ENCODE results near the gene SMIM41. TPM values are rescaled to one million over a fixed set of nuclear protein-coding genes. Genes with fewer than 3 reads are reported as not detected.

The SMIM41 gene
- total RNA-seq, 1 donor from 2014 or later = 0.26 TPM

DNA sequence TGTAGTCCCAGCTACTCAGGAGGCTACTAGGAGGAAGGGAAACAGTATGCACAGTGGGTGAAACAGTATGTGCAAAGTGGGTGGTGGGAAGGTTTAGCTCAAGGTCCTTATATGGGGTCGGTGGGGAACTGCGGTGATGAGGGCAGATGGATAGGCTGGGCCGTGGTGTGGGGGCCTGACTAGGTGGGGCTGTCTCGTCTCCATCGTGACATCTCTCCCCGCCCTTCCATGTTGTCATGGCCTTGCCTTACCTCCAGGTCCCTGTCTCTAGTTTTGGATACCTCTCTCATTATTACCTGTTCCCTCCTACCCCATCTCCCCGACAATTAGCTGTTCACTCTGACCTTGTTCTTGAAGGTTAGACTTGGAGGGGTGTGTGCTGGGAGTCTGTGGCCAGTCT is 32.6 kb upstream of the SMIM41 start:
- DNase-seq (ENCODE audit: low read depth) = no peak

DNA sequence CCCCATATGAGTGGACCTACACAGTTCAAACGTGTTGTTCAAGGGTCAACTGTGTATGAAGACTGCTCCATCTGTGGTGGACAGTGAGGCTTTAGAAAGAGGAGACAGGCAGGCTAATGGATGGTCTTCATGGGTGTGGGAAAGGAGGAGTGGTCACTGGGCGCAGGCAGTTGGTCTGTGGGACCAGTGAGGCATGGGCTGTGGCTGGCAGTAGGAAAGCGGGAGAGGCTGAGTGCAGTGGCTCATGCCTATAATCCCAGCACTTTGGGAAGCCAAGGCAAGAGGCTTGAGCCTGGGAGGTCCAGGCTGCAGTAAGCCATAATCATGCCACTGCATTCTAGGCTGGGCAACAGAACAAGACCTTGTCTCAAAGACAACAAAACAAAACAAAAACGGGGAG is 30.2 kb upstream of the SMIM41 start:
- TF ChIP-seq, protein P1, sequence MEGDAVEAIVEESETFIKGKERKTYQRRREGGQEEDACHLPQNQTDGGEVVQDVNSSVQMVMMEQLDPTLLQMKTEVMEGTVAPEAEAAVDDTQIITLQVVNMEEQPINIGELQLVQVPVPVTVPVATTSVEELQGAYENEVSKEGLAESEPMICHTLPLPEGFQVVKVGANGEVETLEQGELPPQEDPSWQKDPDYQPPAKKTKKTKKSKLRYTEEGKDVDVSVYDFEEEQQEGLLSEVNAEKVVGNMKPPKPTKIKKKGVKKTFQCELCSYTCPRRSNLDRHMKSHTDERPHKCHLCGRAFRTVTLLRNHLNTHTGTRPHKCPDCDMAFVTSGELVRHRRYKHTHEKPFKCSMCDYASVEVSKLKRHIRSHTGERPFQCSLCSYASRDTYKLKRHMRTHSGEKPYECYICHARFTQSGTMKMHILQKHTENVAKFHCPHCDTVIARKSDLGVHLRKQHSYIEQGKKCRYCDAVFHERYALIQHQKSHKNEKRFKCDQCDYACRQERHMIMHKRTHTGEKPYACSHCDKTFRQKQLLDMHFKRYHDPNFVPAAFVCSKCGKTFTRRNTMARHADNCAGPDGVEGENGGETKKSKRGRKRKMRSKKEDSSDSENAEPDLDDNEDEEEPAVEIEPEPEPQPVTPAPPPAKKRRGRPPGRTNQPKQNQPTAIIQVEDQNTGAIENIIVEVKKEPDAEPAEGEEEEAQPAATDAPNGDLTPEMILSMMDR (IDR thresholded peaks at IDR 0.05; ENCODE audit: insufficient read depth, low read length, severe bottlenecking) = no peak
- no peak for FAIRE-seq
- H3K27me3 ChIP-seq (ENCODE audit: control insufficient read depth, insufficient read depth, low read length) = no peaks in the 10 kb centered on the region
- H3K36me3 ChIP-seq (ENCODE audit: control insufficient read depth, insufficient read depth, low read length) = no peaks in the 10 kb centered on the region
- no peak for DNase-seq (ENCODE audit: low read depth)
- no peak overlapping the region for H3K4me3 ChIP-seq (ENCODE audit: low read depth, low read length)

More for the DNA sequence above, 32.6 kb upstream of the SMIM41 start:
- Histone ChIP-seq H3K4me3 (ENCODE audit: low read depth, low read length) (no peak overlapping the region), H3K27me3 (ENCODE audit: control insufficient read depth, insufficient read depth, low read length) (no peaks in the 10 kb centered on the region), H3K36me3 (ENCODE audit: control insufficient read depth, insufficient read depth, low read length) (no peaks in the 10 kb centered on the region)
- TF ChIP-seq, protein P1 (IDR thresholded peaks at IDR 0.05; ENCODE audit: insufficient read depth, low read length, severe bottlenecking) = no peak
- no peak for FAIRE-seq

DNA sequence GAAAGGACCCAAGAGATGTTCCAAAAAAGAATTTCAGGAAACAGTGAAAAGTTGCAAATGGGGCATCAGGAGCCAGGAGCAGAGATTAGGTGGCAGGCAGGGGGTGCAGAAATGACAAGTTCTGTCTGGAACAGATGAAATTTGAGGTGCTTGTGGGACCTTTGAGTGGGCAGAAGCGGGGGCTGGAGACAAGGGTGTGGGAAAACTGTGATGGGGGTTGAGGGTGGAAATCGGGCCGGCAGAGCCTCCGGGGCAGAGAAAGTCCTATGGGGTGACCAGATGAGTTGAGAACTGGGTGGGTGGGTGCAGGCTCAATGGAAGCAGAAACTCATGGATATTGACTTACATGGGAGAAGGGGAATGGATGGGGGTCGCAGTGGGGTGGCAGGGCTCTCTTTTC is 29.8 kb upstream of the SMIM41 start:
- no peak overlapping the region for H3K4me3 ChIP-seq (ENCODE audit: low read depth, low read length)
- no peaks in the 10 kb centered on the region for H3K27me3 ChIP-seq (ENCODE audit: control insufficient read depth, insufficient read depth, low read length)
- no peak for DNase-seq (ENCODE audit: low read depth)
- H3K36me3 ChIP-seq (ENCODE audit: control insufficient read depth, insufficient read depth, low read length) = no peaks in the 10 kb centered on the region
- TF ChIP-seq, protein P1 (IDR thresholded peaks at IDR 0.05; ENCODE audit: insufficient read depth, low read length, severe bottlenecking) = no peak
- FAIRE-seq = no peak

DNA sequence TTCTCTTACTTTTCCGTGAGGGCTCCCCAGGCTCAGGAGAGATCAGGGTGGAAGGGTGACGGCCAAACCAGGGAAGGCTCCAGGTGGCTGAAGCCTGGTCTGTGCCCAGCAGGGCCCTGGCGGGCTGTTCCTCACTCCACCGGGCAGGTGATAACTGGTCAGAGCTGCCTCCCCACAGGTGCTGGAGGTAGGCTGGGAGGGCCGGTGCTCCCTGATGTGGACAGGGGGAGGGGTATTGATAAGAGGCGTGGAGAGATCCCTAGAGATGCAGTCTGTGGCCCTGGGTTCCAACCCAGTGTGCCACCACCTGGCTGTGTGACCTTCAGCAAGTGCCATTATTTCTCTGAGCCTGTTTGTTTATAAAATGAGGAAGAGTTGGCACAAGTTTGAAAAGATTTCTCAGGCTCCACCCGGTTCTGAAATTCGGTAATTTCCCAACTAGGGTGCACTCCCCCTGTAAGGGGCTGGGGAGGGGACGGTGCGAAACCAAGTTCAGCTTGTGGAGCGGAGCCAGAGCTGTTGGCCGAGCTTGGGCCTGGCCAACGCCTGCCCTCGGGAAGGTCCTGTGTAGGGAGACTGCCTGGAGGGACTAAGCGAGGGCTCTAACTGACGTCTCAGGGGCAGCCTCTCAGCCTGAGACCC is 29.3 kb upstream of the SMIM41 start:
- no peak for FAIRE-seq
- no peak for DNase-seq (ENCODE audit: low read depth)
- Histone ChIP-seq H3K27me3 (ENCODE audit: control insufficient read depth, insufficient read depth, low read length) (no peaks in the 10 kb centered on the region), H3K36me3 (ENCODE audit: control insufficient read depth, insufficient read depth, low read length) (no peaks in the 10 kb centered on the region), H3K4me3 (ENCODE audit: low read depth, low read length) (peak overlapping the region; percentile 38)
- TF ChIP-seq, protein P1 (IDR thresholded peaks at IDR 0.05; ENCODE audit: insufficient read depth, low read length, severe bottlenecking) = no peak

DNA sequence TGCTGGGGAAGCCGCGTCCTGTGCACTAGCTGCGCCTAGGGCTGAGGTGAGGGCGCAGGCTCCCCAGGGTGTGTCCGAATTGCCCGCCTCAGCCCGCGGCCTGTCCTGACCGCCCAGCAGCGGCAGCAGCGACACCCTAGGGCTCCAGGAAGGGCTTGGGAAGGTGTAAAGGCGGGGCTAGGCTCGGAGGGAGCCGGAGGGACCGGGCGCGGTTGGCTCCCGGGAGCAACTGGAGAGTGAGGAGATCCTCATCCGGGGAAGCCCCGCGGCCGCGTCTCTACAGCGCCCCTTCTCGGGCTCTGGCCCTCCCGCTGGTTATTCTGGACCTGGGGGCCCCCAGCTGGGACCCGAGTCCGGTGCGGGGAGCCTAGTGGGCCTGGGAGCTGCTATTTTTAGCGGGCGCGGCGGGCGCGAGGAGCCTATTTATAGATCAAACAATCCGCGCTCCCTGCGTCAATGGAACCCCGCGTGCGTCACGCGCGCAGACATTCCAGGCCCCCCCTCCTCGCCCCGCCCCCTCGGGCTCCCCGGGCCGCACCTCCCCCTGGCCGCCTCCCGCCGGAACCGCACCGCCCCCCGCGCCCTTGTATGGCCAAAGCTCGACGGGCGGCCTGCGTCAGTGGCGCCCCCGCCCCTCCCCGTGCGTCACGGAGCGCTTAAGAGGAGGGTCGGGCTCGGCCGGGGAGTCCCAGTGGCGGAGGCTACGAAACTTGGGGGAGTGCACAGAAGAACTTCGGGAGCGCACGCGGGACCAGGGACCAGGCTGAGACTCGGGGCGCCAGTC is 28.6 kb upstream of the SMIM41 start, which contains the start of gene NR4A1:
Gene NR4A1, plus strand, starts transcription at position 685 of the 784 bp plus-strand sequence. CDS start 2,887 bp downstream, outside the sequence.
- TF ChIP-seq, protein P1 (IDR thresholded peaks at IDR 0.05; ENCODE audit: insufficient read depth, low read length, severe bottlenecking) = peak; percentile 19
- H3K4me3 ChIP-seq (ENCODE audit: low read depth, low read length) = peak within 1 kb of the TSS; percentile 38
- H3K36me3 ChIP-seq (ENCODE audit: control insufficient read depth, insufficient read depth, low read length) = no peaks in the 10 kb centered on the region
- peak; percentile 65 for DNase-seq (ENCODE audit: low read depth)
- no peaks in the 10 kb centered on the region for H3K27me3 ChIP-seq (ENCODE audit: control insufficient read depth, insufficient read depth, low read length)
- FAIRE-seq = no peak
